Vagina (tissue), 2 donors: ENCODE measurements around the gene MICALL2. TPM values are rescaled to one million over a fixed set of nuclear protein-coding genes. Genes with fewer than 3 reads are reported as not detected.

ENCODE experiments used
- DNase-seq, 2 donors: peaks; one replicate each; pipeline ENCODE4 v3.0.0-alpha.2; 2017; ENCODE audit errors: extremely low spot score in 2 of 2
- H3K27ac ChIP-seq: fragments of 200-600 bp; sonication (generic); one replicate; pipeline ENCODE4 v1.5.1; 2019
- H3K27me3 ChIP-seq: fragments of 200-600 bp; sonication (generic); one replicate; pipeline ENCODE4 v1.5.1; 2019
- H3K36me3 ChIP-seq, 2 donors: fragments of 200-600 bp; sonication (generic); one replicate each; pipeline ENCODE4 v1.5.1; 2017 to 2019
- H3K4me1 ChIP-seq: fragments of 200-600 bp; sonication (generic); one replicate; pipeline ENCODE4 v1.5.1; 2019
- H3K4me3 ChIP-seq, 2 donors: fragments of 200-600 bp; sonication (generic); 1 replicate in 1 of 2; 2 replicates in 1 of 2; pipeline ENCODE4 v1.5.1; 2016 to 2019
- H3K9me3 ChIP-seq: fragments of 200-600 bp; sonication (generic); one replicate; pipeline ENCODE4 v1.5.1; 2019
- CTCF ChIP-seq, 3 experiments: fragments of 450-650 bp in 2 of 3; fragments of 200-600 bp in 1 of 3; sonication (generic) in 1 of 3; IDR thresholded peaks; one replicate each; pipeline ENCODE4 v1.5.1; 2017 to 2019; ENCODE audit warnings: antibody characterized with exemption in 3 of 3, mild to moderate bottlenecking in 2 of 3, moderate library complexity in 2 of 3
- POLR2A ChIP-seq, 2 donors: fragments of 450-650 bp; IDR thresholded peaks; one replicate each; pipeline ENCODE4 v1.6.1; 2017; ENCODE audit warnings: antibody characterized with exemption in 2 of 2, mild to moderate bottlenecking in 2 of 2, moderate library complexity in 2 of 2
- POLR2AphosphoS5 ChIP-seq, 2 donors: sonication (generic); formaldehyde crosslinking; IDR thresholded peaks; one replicate each; pipeline ENCODE4 v1.9.0; 2017; ENCODE audit warnings: antibody characterized with exemption in 2 of 2, mild to moderate bottlenecking in 2 of 2, low read depth in 1 of 2; ENCODE audit not compliant: insufficient read depth in 1 of 2
- intact Hi-C: fragments of 100-400 bp; cut with DNase I; formaldehyde crosslinking; loops from one replicate; pipeline ENCODE4 v1.15.1; 2023
- total RNA-seq: library from RNA; depleted of rRNA; stranded (reverse); fragments of >200 nt; gene quantifications from one replicate; pipeline ENCODE4 v1.2.3, GENCODE V29; 2016

Gene MICALL2
- total RNA-seq, 1 donor from 2014 or later: 15.7 TPM

- intact Hi-C loops: no loop called here
- DNase-seq: no peak
- TF ChIP-seq POLR2AphosphoS5 (IDR thresholded peaks at IDR 0.05; ENCODE audit: insufficient read depth in 1 of 2, low read depth in 1 of 2) (no peak), CTCF (IDR thresholded peaks at IDR 0.05) (no peak), POLR2A (IDR thresholded peaks at IDR 0.05) (no peak)
- no peak overlapping the region for H3K4me3 ChIP-seq
- H3K9me3 ChIP-seq: no peaks in the 10 kb centered on the region
- no peak overlapping the region for H3K27ac ChIP-seq
- H3K4me1 ChIP-seq: no peaks in the 10 kb centered on the region
- H3K27me3 ChIP-seq: no peaks in the 10 kb centered on the region
- peaks cover 0 to 68% of the 10 kb centered on the region in 2 donors for H3K36me3 ChIP-seq
These were observed 33.4 kb upstream of the MICALL2 start for GRCh38 chr7:1492640-1493039.

- no peaks in the 10 kb centered on the region for H3K9me3 ChIP-seq
- no peak overlapping the region for H3K4me3 ChIP-seq
- peaks cover 0 to 68% of the 10 kb centered on the region in 2 donors for H3K36me3 ChIP-seq
- H3K27me3 ChIP-seq: no peaks in the 10 kb centered on the region
- DNase-seq: no peak
- no peak overlapping the region for H3K27ac ChIP-seq
- intact Hi-C loops: no loop called here
- H3K4me1 ChIP-seq: no peaks in the 10 kb centered on the region
- TF ChIP-seq POLR2AphosphoS5 (IDR thresholded peaks at IDR 0.05; ENCODE audit: insufficient read depth in 1 of 2, low read depth in 1 of 2): no peak
- TF ChIP-seq CTCF (IDR thresholded peaks at IDR 0.05): no peak
- no peak for TF ChIP-seq POLR2A (IDR thresholded peaks at IDR 0.05)
These were observed 33.0 kb upstream of the MICALL2 start for GRCh38 chr7:1492221-1492620.

- DNase-seq: no peak
- no peak overlapping the region for H3K27ac ChIP-seq
- H3K36me3 ChIP-seq: peaks cover 0 to 70% of the 10 kb centered on the region in 2 donors
- TF ChIP-seq POLR2AphosphoS5 (IDR thresholded peaks at IDR 0.05; ENCODE audit: insufficient read depth in 1 of 2, low read depth in 1 of 2) (no peak), POLR2A (IDR thresholded peaks at IDR 0.05) (no peak), CTCF (IDR thresholded peaks at IDR 0.05) (no peak)
- no peak overlapping the region for H3K4me3 ChIP-seq
- H3K9me3 ChIP-seq: no peaks in the 10 kb centered on the region
- intact Hi-C loops: no loop called here
- H3K27me3 ChIP-seq: no peaks in the 10 kb centered on the region
- no peaks in the 10 kb centered on the region for H3K4me1 ChIP-seq
These were observed 31.6 kb upstream of the MICALL2 start for GRCh38 chr7:1490837-1491236.

GRCh38 chr7:1489336-1489735, 30.1 kb upstream of the MICALL2 start:
- TF ChIP-seq POLR2AphosphoS5 (IDR thresholded peaks at IDR 0.05; ENCODE audit: insufficient read depth in 1 of 2, low read depth in 1 of 2) (no peak), POLR2A (IDR thresholded peaks at IDR 0.05) (no peak), CTCF (IDR thresholded peaks at IDR 0.05) (no peak)
- no peaks in the 10 kb centered on the region for H3K4me1 ChIP-seq
- intact Hi-C loops: loop anchor here (5.0 kb wide), 1 partner anchor 1152 kb away; no protein-coding TSS in a partner anchor

GRCh38 chr7:1488016-1488415, 28.7 kb upstream of the MICALL2 start:
- intact Hi-C loops: loop anchor here (5.0 kb wide), 1 partner anchor 1151 kb away; no protein-coding TSS in a partner anchor
- Histone ChIP-seq H3K4me3 (no peak overlapping the region), H3K9me3 (no peaks in the 10 kb centered on the region), H3K27me3 (no peaks in the 10 kb centered on the region), H3K36me3 (peaks cover 0 to 83% of the 10 kb centered on the region in 2 donors), H3K4me1 (no peaks in the 10 kb centered on the region), H3K27ac (no peak overlapping the region)
- no peak for DNase-seq
- TF ChIP-seq POLR2A (IDR thresholded peaks at IDR 0.05): no peak
- no peak for TF ChIP-seq POLR2AphosphoS5 (IDR thresholded peaks at IDR 0.05; ENCODE audit: insufficient read depth in 1 of 2, low read depth in 1 of 2)
- no peak for TF ChIP-seq CTCF (IDR thresholded peaks at IDR 0.05)

More at GRCh38 chr7:1489336-1489735, 30.1 kb upstream of the MICALL2 start:
- Histone ChIP-seq H3K27ac (no peak overlapping the region), H3K4me3 (no peak overlapping the region), H3K36me3 (peaks cover 0 to 73% of the 10 kb centered on the region in 2 donors), H3K9me3 (no peaks in the 10 kb centered on the region), H3K27me3 (no peaks in the 10 kb centered on the region)
- no peak for DNase-seq
